ENCODE data around the gene NT5C1B. TPM values are rescaled to one million over a fixed set of nuclear protein-coding genes. Genes with fewer than 3 reads are reported as not detected.
"Not testable (repeated sequence)": the region's sequence is repeated elsewhere in the genome, so short reads cannot be mapped to it uniquely, and the experiment has no call there.

NT5C1B gene
- total RNA-seq: not detected
- not detected for polyA plus RNA-seq
- long read RNA-seq, donor 1: 0 reads
- long read RNA-seq, donor 2: 0 reads

GRCh38 chr2:18589354-18589753 is at the start of gene NT5C1B:
NT5C1B (minus strand) TSS chr2:18589569; CDS start chr2:18589468, 101 bp downstream.
- 85 to 90% (median 86%) methylated on average over 1 of the region's 1 CpG for WGBS, 5 donors

GRCh38 chr2:18637196-18637595 is 47.8 kb upstream of the NT5C1B start:
- DNase-seq: no peak
- Histone ChIP-seq H3K9me3 (peaks cover 0 to 62% (median 58%) of the 10 kb centered on the region in 8 donors), H3K27ac (no peak overlapping the region), H3K4me1 (no peaks in the 10 kb centered on the region), H3K4me3 (no peak overlapping the region), H3K36me3 (no peaks in the 10 kb centered on the region), H3K27me3 (replicated peaks in 1 of 7) (no peaks in the 10 kb centered on the region)
- TF ChIP-seq POLR2A (IDR thresholded peaks at IDR 0.05) (no peak), CTCF (IDR thresholded peaks at IDR 0.05 in 8 of 11, conservative IDR thresholded peaks at IDR 0.05 in 3 of 11) (no peak), POLR2AphosphoS5 (IDR thresholded peaks at IDR 0.05) (no peak)
- intact Hi-C loops (cut with DNase I; ENCODE audit: low total_unique reads): no loop called here
- 55 to 75% (median 66%) methylated on average over 1 of the region's 1 CpG for WGBS, 5 donors

More at GRCh38 chr2:18589354-18589753, at the start of gene NT5C1B:
- no peaks in the 10 kb centered on the region for H3K4me1 ChIP-seq
- no peak within 1 kb of the TSS for H3K4me3 ChIP-seq
- TF ChIP-seq POLR2A (IDR thresholded peaks at IDR 0.05) (no peak), CTCF (IDR thresholded peaks at IDR 0.05 in 8 of 11, conservative IDR thresholded peaks at IDR 0.05 in 3 of 11) (no peak)
- H3K27me3 ChIP-seq (replicated peaks in 1 of 7): no peaks in the 10 kb centered on the region
- no peak for DNase-seq
- no peak within 1 kb of the TSS for H3K27ac ChIP-seq
- peaks cover 0 to 5% (median 2%) of the 10 kb centered on the region in 8 donors for H3K9me3 ChIP-seq
- intact Hi-C loops (cut with DNase I; ENCODE audit: low total_unique reads): no loop called here
- no peaks in the 10 kb centered on the region for H3K36me3 ChIP-seq

GRCh38 chr2:18632699-18633098 is 43.3 kb upstream of the NT5C1B start:
- intact Hi-C loops (cut with DNase I; ENCODE audit: low total_unique reads); H3K4me3 ChIP-seq; DNase-seq; H3K36me3 ChIP-seq; H3K27ac ChIP-seq; H3K27me3 ChIP-seq (replicated peaks in 1 of 7); H3K4me1 ChIP-seq: not testable (repeated sequence)
- peaks cover 0 to 66% (median 62%) of the 10 kb centered on the region in 8 donors for H3K9me3 ChIP-seq
- 85 to 91% (median 89%) methylated on average over 3 of the region's 3 CpGs for WGBS, 5 donors

GRCh38 chr2:18630941-18631340 is 41.6 kb upstream of the NT5C1B start:
- Histone ChIP-seq H3K27ac (no peak overlapping the region), H3K9me3 (peaks cover 0 to 48% (median 44%) of the 10 kb centered on the region in 8 donors), H3K4me3 (no peak overlapping the region), H3K27me3 (replicated peaks in 1 of 7) (no peaks in the 10 kb centered on the region), H3K36me3 (no peaks in the 10 kb centered on the region), H3K4me1 (no peaks in the 10 kb centered on the region)
- no peak for DNase-seq
- TF ChIP-seq CTCF (IDR thresholded peaks at IDR 0.05 in 8 of 11, conservative IDR thresholded peaks at IDR 0.05 in 3 of 11): no peak
- no peak for TF ChIP-seq POLR2AphosphoS5 (IDR thresholded peaks at IDR 0.05)
- TF ChIP-seq POLR2A (IDR thresholded peaks at IDR 0.05): no peak
- intact Hi-C loops (cut with DNase I; ENCODE audit: low total_unique reads): no loop called here

- TF ChIP-seq POLR2A (IDR thresholded peaks at IDR 0.05) (no peak), POLR2AphosphoS5 (IDR thresholded peaks at IDR 0.05) (no peak), CTCF (IDR thresholded peaks at IDR 0.05 in 8 of 11, conservative IDR thresholded peaks at IDR 0.05 in 3 of 11) (no peak)
- Histone ChIP-seq H3K4me1 (no peaks in the 10 kb centered on the region), H3K27me3 (replicated peaks in 1 of 7) (no peaks in the 10 kb centered on the region), H3K9me3 (peaks cover 0 to 46% (median 43%) of the 10 kb centered on the region in 8 donors), H3K27ac (no peak overlapping the region), H3K36me3 (no peaks in the 10 kb centered on the region), H3K4me3 (no peak overlapping the region)
- no peak for DNase-seq
- 72 to 88% (median 75%) methylated on average over 1 of the region's 1 CpG for WGBS, 5 donors
- intact Hi-C loops (cut with DNase I; ENCODE audit: low total_unique reads): no loop called here
Observed at GRCh38 chr2:18630541-18630940, 41.2 kb upstream of the NT5C1B start.
